ENCODE results near the gene KIF16B. TPM values are rescaled to one million over a fixed set of nuclear protein-coding genes. Genes with fewer than 3 reads are reported as not detected.

KIF16B gene
- total and polyA plus RNA-seq, 2 of the 8 experiments (the other 6 are each of a cell fraction or from before 2014, with no cell fraction given), result 3.0 to 9.2 TPM

GRCh38 chr20:16609066-16609465 lies 35.8 kb upstream of the KIF16B start:
- Histone ChIP-seq H3K23me2 (ENCODE audit: low read depth, low read length) (no peaks in the 10 kb centered on the region), H4K20me1 (replicated peaks in 1 of 2; ENCODE audit: control insufficient read depth in 1 of 2, insufficient read depth in 2 of 2, low read length in 2 of 2) (no peaks in the 10 kb centered on the region), H3K27ac (ENCODE audit: low read depth, low read length) (no peak overlapping the region), H3K4me2 (ENCODE audit: insufficient read depth in 1 of 2, low read depth in 2 of 2, low read length in 2 of 2) (no peak overlapping the region), H3K4me1 (replicated peaks in 1 of 4; ENCODE audit: control insufficient read depth in 3 of 4, insufficient read depth in 4 of 4, low read length in 3 of 4) (no peaks in the 10 kb centered on the region), H2BK20ac (ENCODE audit: low read length) (no peak overlapping the region), H2AK5ac (ENCODE audit: low read depth, low read length) (no peak overlapping the region), H2BK15ac (ENCODE audit: low read length) (no peak overlapping the region), H3K79me1 (ENCODE audit: low read depth, low read length) (no peaks in the 10 kb centered on the region), H4K91ac (replicated peaks; ENCODE audit: insufficient read length, low read length) (no peak overlapping the region), H3K79me2 (ENCODE audit: control insufficient read depth in 1 of 2, insufficient read depth in 2 of 2, low read length in 2 of 2) (no peaks in the 10 kb centered on the region), H3K27me3 (replicated peaks in 1 of 4; ENCODE audit: control insufficient read depth in 3 of 4, extremely low read depth in 1 of 4, insufficient read depth in 3 of 4, low read length in 3 of 4) (no peaks in the 10 kb centered on the region), H3K9ac (replicated peaks in 1 of 4; ENCODE audit: extremely low read depth in 1 of 4, low read depth in 3 of 4, low read length in 3 of 4) (no peak overlapping the region), H3K23ac (ENCODE audit: insufficient read length) (no peak overlapping the region), H3K56ac (replicated peaks; ENCODE audit: insufficient read length, low read depth, low read length) (no peak overlapping the region), H2BK12ac (ENCODE audit: low read depth, low read length) (no peak overlapping the region), H4K5ac (ENCODE audit: insufficient read length, low read depth, low read length) (no peak overlapping the region), H3K14ac (ENCODE audit: insufficient read length) (no peak overlapping the region), H2BK120ac (replicated peaks; ENCODE audit: low read depth, low read length) (no peak overlapping the region), H2BK5ac (ENCODE audit: low read depth, low read length) (no peak overlapping the region), H3K4me3 (ENCODE audit: extremely low read depth in 1 of 4, insufficient read depth in 2 of 4, low read depth in 3 of 4, low read length in 4 of 4) (no peak overlapping the region), H3K9me3 (ENCODE audit: insufficient read depth in 2 of 2, low read depth in 1 of 2, low read length in 1 of 2) (no peaks in the 10 kb centered on the region), H3K4ac (replicated peaks; ENCODE audit: insufficient read length, low read depth, low read length) (no peak overlapping the region), H3K36me3 (ENCODE audit: control insufficient read depth in 2 of 4, insufficient read depth in 4 of 4, low read length in 3 of 4) (no peaks in the 10 kb centered on the region), H4K8ac (ENCODE audit: extremely low read depth, insufficient read depth, low read length) (no peak overlapping the region), H2AFZ (ENCODE audit: low read length) (no peak overlapping the region), H3K18ac (ENCODE audit: extremely low read depth, low read length) (no peak overlapping the region)
- ChIA-PET POLR2A (ENCODE audit: partially characterized antibody) (no interaction called here), CTCF (ENCODE audit: partially characterized antibody) (interaction anchor here (1.2 kb wide), 1 partner anchor 15 kb away, joined by 3 read pairs; no protein-coding TSS in a partner anchor)
- FAIRE-seq, result no peak
- DNase-seq (ENCODE audit: low read depth in 1 of 2, low spot score in 2 of 2), result no peak
- 87% methylated on average over 9 of the region's 9 CpGs; no CpG with 5 or more reads in 1 of the 2 experiments for WGBS, 2 experiments (ENCODE audit: extremely low coverage in 1 of 2, insufficient coverage in 1 of 2, insufficient read length in 1 of 2, insufficient replicate concordance in 2 of 2, low coverage in 1 of 2, low lambda C conversion rate in 2 of 2, missing lambda C conversion rate in 1 of 2)
- TF ChIP-seq BRCA1 (IDR thresholded peaks at IDR 0.05; ENCODE audit: low read depth, low read length) (no peak), KDM4A (IDR thresholded peaks at IDR 0.05; ENCODE audit: low read depth, low read length, severe bottlenecking) (no peak), ATF3 (IDR thresholded peaks at IDR 0.05; ENCODE audit: insufficient read depth, low read depth, low read length) (no peak), GTF2F1 (IDR thresholded peaks at IDR 0.05; ENCODE audit: borderline replicate concordance, low read depth, low read length) (no peak), BACH1 (IDR thresholded peaks at IDR 0.05; ENCODE audit: low read length) (no peak), TEAD4 (IDR thresholded peaks at IDR 0.05; ENCODE audit: low read depth, low read length) (no peak)

Measured in H1 (cell line).